HepG2 (cell line): ENCODE data around the gene GPR179. TPM values are rescaled to one million over a fixed set of nuclear protein-coding genes. Genes with fewer than 3 reads are reported as not detected.
A peak's percentile ranks its signal among the peaks of the same experiment; 100 is the strongest.

ENCODE experiments used
- DMAP1 ChIP-seq: IDR thresholded peaks from 2 replicates; pipeline ENCODE4 v1.6.1; 2016
- E2F1 ChIP-seq: sonication (generic); formaldehyde crosslinking; IDR thresholded peaks from 2 replicates; pipeline ENCODE4 v1.5.0; 2020; ENCODE audit warnings: missing genetic modification reagents
- GMEB1 ChIP-seq: sonication (generic); formaldehyde crosslinking; IDR thresholded peaks from 2 replicates; pipeline ENCODE4 v1.5.1; 2020; ENCODE audit warnings: missing genetic modification reagents, mild to moderate bottlenecking, borderline replicate concordance
- JARID2 ChIP-seq: sonication (generic); formaldehyde crosslinking; IDR thresholded peaks from 2 replicates; pipeline ENCODE4 v1.8.1; 2023; ENCODE audit warnings: missing genetic modification reagents, inconsistent platforms; ENCODE audit not compliant: insufficient replicate concordance
- KMT2B ChIP-seq: IDR thresholded peaks from 2 replicates; pipeline ENCODE4 v1.6.1; 2016; ENCODE audit warnings: missing genetic modification reagents, missing compliant biosample characterization
- MNT ChIP-seq: fragments of 450-650 bp; IDR thresholded peaks from 2 replicates; pipeline ENCODE4 v1.6.1; 2016
- MZF1 ChIP-seq: sonication (generic); formaldehyde crosslinking; IDR thresholded peaks from 2 replicates; pipeline ENCODE4 v1.8.1; 2023; ENCODE audit warnings: mild to moderate bottlenecking, missing genetic modification reagents, borderline replicate concordance
- NKX3-1 ChIP-seq: sonication (generic); formaldehyde crosslinking; IDR thresholded peaks from 2 replicates; pipeline ENCODE4 v1.5.0; 2020; ENCODE audit warnings: missing genetic modification reagents
- PCBP2 ChIP-seq: fragments of 200-400 bp; formaldehyde crosslinking; optimal IDR thresholded peaks from 2 replicates; pipeline ENCODE3; 2018; ENCODE audit warnings: low read length, low read depth; ENCODE audit not compliant: poor library complexity, severe bottlenecking
- POLR2AphosphoS2 ChIP-seq: IDR thresholded peaks from 2 replicates; pipeline ENCODE4 v1.6.1; 2011; ENCODE audit warnings: low read depth, low read length, improper control_type of control experiment
- SAP130 ChIP-seq: IDR thresholded peaks from 2 replicates; pipeline ENCODE4 v1.6.1; 2016; ENCODE audit warnings: low read depth
- TFAP4 ChIP-seq: sonication (generic); IDR thresholded peaks from 2 replicates; pipeline ENCODE4 v1.6.1; 2016; ENCODE audit warnings: low read depth, borderline replicate concordance
- ZBTB42 ChIP-seq: sonication (generic); formaldehyde crosslinking; IDR thresholded peaks from 2 replicates; pipeline ENCODE4 v1.5.0; 2020; ENCODE audit warnings: mild to moderate bottlenecking, missing genetic modification reagents
- ZFAT ChIP-seq: sonication (generic); formaldehyde crosslinking; conservative IDR thresholded peaks from 2 replicates; pipeline ENCODE4 v1.8.1; 2023; ENCODE audit warnings: missing genetic modification reagents, inconsistent platforms
- ZNF354B ChIP-seq: sonication (generic); formaldehyde crosslinking; IDR thresholded peaks from 2 replicates; pipeline ENCODE4 v1.8.0; 2022; ENCODE audit warnings: mild to moderate bottlenecking, missing genetic modification reagents
- ZNF496 ChIP-seq: sonication (generic); formaldehyde crosslinking; IDR thresholded peaks from 2 replicates; pipeline ENCODE4 v1.8.1; 2023; ENCODE audit warnings: mild to moderate bottlenecking, moderate library complexity, missing genetic modification reagents; ENCODE audit not compliant: insufficient replicate concordance
- ZNF556 ChIP-seq: sonication (generic); formaldehyde crosslinking; IDR thresholded peaks from 2 replicates; pipeline ENCODE4 v1.4.0; 2020; ENCODE audit warnings: mild to moderate bottlenecking, missing genetic modification reagents, borderline replicate concordance
- ZNF609 ChIP-seq: sonication (generic); formaldehyde crosslinking; IDR thresholded peaks from 2 replicates; pipeline ENCODE4 v1.4.0; 2020; ENCODE audit warnings: mild to moderate bottlenecking, missing genetic modification reagents, borderline replicate concordance
- ZNF780A ChIP-seq: sonication (generic); formaldehyde crosslinking; IDR thresholded peaks from 2 replicates; pipeline ENCODE4 v1.8.0; 2022; ENCODE audit warnings: mild to moderate bottlenecking, missing genetic modification reagents, moderate library complexity
- ZNF792 ChIP-seq: IDR thresholded peaks from 2 replicates; pipeline ENCODE4 v1.6.1; 2016
- polyA plus RNA-seq, 8 experiments: library from polyadenylated mRNA; depleted of rRNA in 3 of 8; stranded (reverse) in 7 of 8; unstranded in 1 of 8; fragments of >200 nt; fragmentation: Illumina TruSeq in 4 of 8; extraction: Trizol in 4 of 8; gene quantifications; 2 replicates each; pipeline versions ENCODE4 v1.2.1 to v1.2.3, GENCODE V29; 2011 to 2016; ENCODE audit warnings: low read depth in 4 of 8, missing spikeins in 1 of 8, mixed read lengths in 1 of 8; ENCODE audit not compliant: insufficient read depth in 1 of 8
- total RNA-seq, 5 experiments: library from RNA; depleted of rRNA; stranded (reverse); fragments of >200 nt; fragmentation: Illumina TruSeq; extraction: Trizol; gene quantifications; 2 replicates each; pipeline ENCODE4 v1.2.3, GENCODE V29; 2016; ENCODE audit warnings: low read depth in 1 of 5

GPR179 gene
- total and polyA plus RNA-seq, 2 of the 13 experiments (the other 11 are each of a cell fraction or from before 2014, with no cell fraction given), result 0.03 TPM; not detected in 1

- no peak for TF ChIP-seq GMEB1 (CRISPR knock-in tag)
- no peak for TF ChIP-seq ZNF780A
- no peak for TF ChIP-seq KMT2B
- TF ChIP-seq JARID2, result no peak
- no peak for TF ChIP-seq POLR2AphosphoS2
- no peak for TF ChIP-seq MZF1 (CRISPR knock-in tag)
- TF ChIP-seq ZNF354B, result no peak
- TF ChIP-seq NKX3-1 (CRISPR knock-in tag), result 0 out of 2 replicates have a peak, but pooled peaks have one; percentile 19
- TF ChIP-seq ZFAT (CRISPR knock-in tag), result no peak
- 0 out of 2 replicates have a peak, but pooled peaks have one; percentile 12 for TF ChIP-seq SAP130 (CRISPR knock-in tag)
- TF ChIP-seq E2F1, result 0 out of 2 replicates have a peak, but pooled peaks have one; percentile 22
- no peak for TF ChIP-seq ZNF792 (CRISPR knock-in tag)
- no peak for TF ChIP-seq DMAP1 (CRISPR knock-in tag)
- no peak for TF ChIP-seq ZNF609
- no peak for TF ChIP-seq PCBP2
- TF ChIP-seq ZNF556 (CRISPR knock-in tag), result no peak
- TF ChIP-seq MNT, result 0 out of 2 replicates have a peak, but pooled peaks have one; percentile 22
- no peak for TF ChIP-seq TFAP4
- no peak for TF ChIP-seq ZNF496 (CRISPR knock-in tag)
- 0 out of 2 replicates have a peak, but pooled peaks have one; percentile 43 for TF ChIP-seq ZBTB42 (CRISPR knock-in tag)
Measured at GRCh38 chr17:38357486-38358123, 13.8 kb upstream of the GPR179 start (continued).
